OCI-LY1 (cell line): Measurements from ENCODE around the gene LMF2.
A peak's percentile ranks its signal among the peaks of the same experiment; 100 is the strongest.

Experiments used
- H2AFZ ChIP-seq: fragments of 200-600 bp; sonication (generic), shearing (Covaris generic); 2 replicates; pipeline ENCODE4 v1.6.0; 2014; ENCODE audit warnings: antibody characterized with exemption, mild to moderate bottlenecking, low read length
- H3F3A ChIP-seq: fragments of 200-600 bp; sonication (generic), shearing (Covaris generic); 2 replicates; pipeline ENCODE4 v1.6.0; 2014; ENCODE audit warnings: mild to moderate bottlenecking, antibody characterized with exemption, low read length, moderate library complexity; ENCODE audit not compliant: insufficient read depth
- H3K27ac ChIP-seq: fragments of 200-600 bp; sonication (generic); 2 replicates; pipeline ENCODE4 v1.5.1; 2014; ENCODE audit warnings: low read length, mixed run types, mild to moderate bottlenecking, low read depth; ENCODE audit not compliant: poor library complexity, severe bottlenecking
- H3K27me3 ChIP-seq: fragments of 200-600 bp; sonication (generic); 2 replicates; pipeline ENCODE4 v1.6.0; 2014; ENCODE audit warnings: antibody characterized with exemption, mild to moderate bottlenecking, low read length, moderate library complexity; ENCODE audit not compliant: insufficient read depth
- H3K36me3 ChIP-seq: fragments of 200-600 bp; sonication (generic); 2 replicates; pipeline ENCODE4 v1.6.1; 2014; ENCODE audit warnings: mild to moderate bottlenecking, antibody characterized with exemption, low read length, moderate library complexity, mixed read lengths; ENCODE audit not compliant: insufficient read depth
- H3K4me1 ChIP-seq: fragments of 200-600 bp; sonication (generic); 2 replicates; pipeline ENCODE4 v1.5.1; 2014; ENCODE audit warnings: mild to moderate bottlenecking, low read length, moderate library complexity; ENCODE audit not compliant: insufficient read depth, severe bottlenecking
- H3K4me2 ChIP-seq: fragments of 200-600 bp; sonication (generic), shearing (Covaris generic); 2 replicates; pipeline ENCODE4 v1.6.1; 2014; ENCODE audit warnings: low read length
- H3K4me3 ChIP-seq: fragments of 200-600 bp; sonication (generic); 2 replicates; pipeline ENCODE4 v1.5.1; 2014; ENCODE audit warnings: low read length, low read depth, mild to moderate bottlenecking, mixed read lengths; ENCODE audit not compliant: poor library complexity, severe bottlenecking
- H3K79me2 ChIP-seq: fragments of 200-600 bp; shearing (Covaris generic); 2 replicates; pipeline ENCODE4 v1.6.1; 2016; ENCODE audit warnings: mixed run types, low read length, mixed read lengths; ENCODE audit not compliant: insufficient read depth
- H3K9ac ChIP-seq: fragments of 200-600 bp; sonication (generic), shearing (Covaris generic); 2 replicates; pipeline ENCODE4 v1.6.1; 2014; ENCODE audit warnings: mild to moderate bottlenecking, low read length, mixed read lengths
- H3K9me2 ChIP-seq: fragments of 200-600 bp; sonication (generic), shearing (Covaris generic); 2 replicates; pipeline ENCODE4 v1.6.1; 2014; ENCODE audit warnings: low read depth, mild to moderate bottlenecking, low read length, mixed read lengths
- H3K9me3 ChIP-seq: fragments of 200-600 bp; shearing (Covaris generic); 2 replicates; pipeline ENCODE4 v1.6.1; 2014; ENCODE audit warnings: low read length, mixed read lengths
- H4K20me1 ChIP-seq: fragments of 200-600 bp; sonication (generic), shearing (Covaris generic); 2 replicates; pipeline ENCODE4 v1.6.0; 2016; ENCODE audit warnings: mild to moderate bottlenecking, low read length; ENCODE audit not compliant: insufficient read depth
- EZH2 ChIP-seq: fragments of 200-600 bp; sonication (generic), shearing (Covaris generic); IDR thresholded peaks from 2 replicates; pipeline ENCODE4 v1.8.0; 2017; ENCODE audit warnings: borderline replicate concordance, mixed run types, mild to moderate bottlenecking, antibody characterized with exemption, low read length, moderate library complexity, mixed read lengths
- TF ChIP-seq, protein P1 (sequence below): fragments of 200-600 bp; sonication (generic), shearing (Covaris generic); IDR thresholded peaks from 2 replicates; pipeline ENCODE4 v1.5.1; 2017; ENCODE audit warnings: mild to moderate bottlenecking, antibody characterized with exemption, low read length, moderate library complexity, mixed read lengths

Gene LMF2

DNA sequence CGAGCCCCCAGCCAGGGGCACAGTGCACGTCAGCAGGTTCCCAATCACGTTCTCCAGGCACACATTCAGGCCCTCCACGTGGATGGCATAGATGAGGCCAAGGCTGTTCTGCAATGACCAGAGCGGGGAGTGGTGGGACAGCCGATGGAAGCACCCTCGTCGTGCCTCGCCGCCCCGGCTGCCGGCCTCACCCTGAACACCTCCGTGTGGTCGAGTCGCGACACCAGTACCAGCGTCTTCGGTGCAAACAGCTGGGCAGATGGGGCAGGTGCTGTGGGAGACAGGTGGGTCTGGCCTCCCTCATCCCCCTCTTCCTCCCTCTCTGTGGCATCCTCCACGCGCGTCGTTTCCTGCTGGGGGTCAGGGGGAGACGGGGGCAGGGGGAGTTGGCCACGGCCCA, 40.2 kb downstream of the LMF2 start:
- H4K20me1 ChIP-seq: no peaks in the 10 kb centered on the region
- H3K27me3 ChIP-seq: no peaks in the 10 kb centered on the region
- peak overlapping the region; percentile 98 for H3K27ac ChIP-seq
- no peaks in the 10 kb centered on the region for H3K9me2 ChIP-seq
- peaks cover 54% of the 10 kb centered on the region for H3K4me1 ChIP-seq
- H3K9me3 ChIP-seq: no peaks in the 10 kb centered on the region
- H3K9ac ChIP-seq: peak overlapping the region; percentile 8; the same call in 1 of the 2 replicates
- no peak overlapping the region for H2AFZ ChIP-seq
- H3F3A ChIP-seq: no peaks in the 10 kb centered on the region
- no peak for TF ChIP-seq EZH2
- TF ChIP-seq, protein P1, sequence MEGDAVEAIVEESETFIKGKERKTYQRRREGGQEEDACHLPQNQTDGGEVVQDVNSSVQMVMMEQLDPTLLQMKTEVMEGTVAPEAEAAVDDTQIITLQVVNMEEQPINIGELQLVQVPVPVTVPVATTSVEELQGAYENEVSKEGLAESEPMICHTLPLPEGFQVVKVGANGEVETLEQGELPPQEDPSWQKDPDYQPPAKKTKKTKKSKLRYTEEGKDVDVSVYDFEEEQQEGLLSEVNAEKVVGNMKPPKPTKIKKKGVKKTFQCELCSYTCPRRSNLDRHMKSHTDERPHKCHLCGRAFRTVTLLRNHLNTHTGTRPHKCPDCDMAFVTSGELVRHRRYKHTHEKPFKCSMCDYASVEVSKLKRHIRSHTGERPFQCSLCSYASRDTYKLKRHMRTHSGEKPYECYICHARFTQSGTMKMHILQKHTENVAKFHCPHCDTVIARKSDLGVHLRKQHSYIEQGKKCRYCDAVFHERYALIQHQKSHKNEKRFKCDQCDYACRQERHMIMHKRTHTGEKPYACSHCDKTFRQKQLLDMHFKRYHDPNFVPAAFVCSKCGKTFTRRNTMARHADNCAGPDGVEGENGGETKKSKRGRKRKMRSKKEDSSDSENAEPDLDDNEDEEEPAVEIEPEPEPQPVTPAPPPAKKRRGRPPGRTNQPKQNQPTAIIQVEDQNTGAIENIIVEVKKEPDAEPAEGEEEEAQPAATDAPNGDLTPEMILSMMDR: no peak
- H3K4me2 ChIP-seq: peak overlapping the region; percentile 70; the same call in 1 of the 2 replicates
- peaks cover 51% of the 10 kb centered on the region for H3K36me3 ChIP-seq
- peak overlapping the region; percentile 52 for H3K4me3 ChIP-seq
- peaks cover 9% of the 10 kb centered on the region for H3K79me2 ChIP-seq

- Histone ChIP-seq H3K36me3 (peaks cover 70% of the 10 kb centered on the region), H4K20me1 (no peaks in the 10 kb centered on the region), H3K9ac (no peak overlapping the region), H2AFZ (no peak overlapping the region), H3K9me2 (no peaks in the 10 kb centered on the region), H3K27me3 (no peaks in the 10 kb centered on the region), H3K79me2 (no peaks in the 10 kb centered on the region), H3K4me3 (no peak overlapping the region), H3K27ac (no peak overlapping the region), H3K4me2 (no peak overlapping the region), H3F3A (no peaks in the 10 kb centered on the region), H3K4me1 (peaks cover 34% of the 10 kb centered on the region), H3K9me3 (no peaks in the 10 kb centered on the region)
- TF ChIP-seq EZH2: no peak
- TF ChIP-seq, protein P1: no peak
These were observed 42.2 kb downstream of the LMF2 start for GRCh38 chr22:50465066-50465930.

DNA sequence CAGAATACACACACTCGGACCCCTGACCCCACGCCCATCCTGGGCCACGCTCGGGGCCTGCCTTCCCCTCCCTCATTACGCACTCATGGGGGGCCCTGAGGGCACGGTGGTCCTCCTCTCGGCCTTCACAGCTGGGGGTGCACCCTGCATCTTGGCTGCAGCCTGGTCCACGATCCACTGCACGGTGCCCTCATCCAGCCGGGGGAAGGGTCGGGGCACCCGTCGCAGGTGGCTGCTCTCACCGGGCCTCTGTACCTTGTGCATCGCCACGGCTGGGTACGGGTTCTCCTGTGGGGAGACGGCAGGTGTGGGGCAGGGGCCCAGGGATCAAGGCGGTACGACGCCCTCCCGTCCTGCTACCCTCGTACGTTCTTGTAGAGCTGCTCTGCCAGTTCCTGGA, 43.1 kb downstream of the LMF2 start:
- TF ChIP-seq EZH2: no peak
- TF ChIP-seq, protein P1: no peak
- H3K4me2 ChIP-seq: no peak overlapping the region
- no peaks in the 10 kb centered on the region for H3K27me3 ChIP-seq
- H2AFZ ChIP-seq: no peak overlapping the region
- no peak overlapping the region for H3K27ac ChIP-seq
- H3F3A ChIP-seq: no peaks in the 10 kb centered on the region
- no peaks in the 10 kb centered on the region for H3K9me2 ChIP-seq
- no peak overlapping the region for H3K4me3 ChIP-seq
- H3K9ac ChIP-seq: no peak overlapping the region
- H3K36me3 ChIP-seq: peaks cover 78% of the 10 kb centered on the region
- no peaks in the 10 kb centered on the region for H3K9me3 ChIP-seq
- peaks cover 26% of the 10 kb centered on the region for H3K4me1 ChIP-seq
- H4K20me1 ChIP-seq: no peaks in the 10 kb centered on the region
- no peaks in the 10 kb centered on the region for H3K79me2 ChIP-seq
